ENCODE measurements around the gene C10orf90. TPM values are rescaled to one million over a fixed set of nuclear protein-coding genes. Genes with fewer than 3 reads are reported as not detected.
A peak's percentile ranks its signal among the peaks of the same experiment; 100 is the strongest.

Gene C10orf90
- total RNA-seq, 1 donor from 2014 or later = 0.41 TPM

DNA sequence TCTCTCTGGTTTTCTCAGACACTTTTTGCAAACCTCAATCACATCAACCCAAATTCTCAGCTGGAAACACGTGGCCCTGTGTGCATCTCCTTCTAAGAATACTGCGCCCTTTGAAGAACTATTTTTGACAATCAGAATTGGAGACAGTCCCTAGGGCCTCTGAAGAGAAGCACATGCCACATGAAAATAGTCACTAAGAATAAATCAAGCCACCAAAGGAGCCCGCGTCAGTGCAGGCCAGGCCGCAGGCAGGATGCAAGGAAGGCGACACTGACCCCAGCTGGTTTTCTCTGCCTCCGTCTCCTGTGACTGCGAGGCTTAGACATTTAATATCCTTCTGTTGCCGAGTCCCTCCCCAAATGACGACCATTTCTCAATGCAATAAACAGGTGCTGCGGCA is 194.2 kb downstream of the C10orf90 start:
- DNase-seq (ENCODE audit: low spot score in 2 of 2) (no peak), FAIRE-seq (no peak)

- DNase-seq (ENCODE audit: low spot score in 2 of 2) = no peak
- FAIRE-seq = no peak
Observed at GRCh38 chr10:126475074-126475691, 195.3 kb downstream of the C10orf90 start.

- FAIRE-seq (no peak), DNase-seq (ENCODE audit: low spot score in 2 of 2) (no peak)
Observed at GRCh38 chr10:126474031-126474430, 196.5 kb downstream of the C10orf90 start.

- no peak for DNase-seq (ENCODE audit: low spot score in 2 of 2)
- FAIRE-seq = no peak
Observed at GRCh38 chr10:126470991-126471390, 199.5 kb downstream of the C10orf90 start.

- no peak for FAIRE-seq
- no peak for DNase-seq (ENCODE audit: low spot score in 2 of 2)
Observed at GRCh38 chr10:126469692-126470091, 200.8 kb downstream of the C10orf90 start.

DNA sequence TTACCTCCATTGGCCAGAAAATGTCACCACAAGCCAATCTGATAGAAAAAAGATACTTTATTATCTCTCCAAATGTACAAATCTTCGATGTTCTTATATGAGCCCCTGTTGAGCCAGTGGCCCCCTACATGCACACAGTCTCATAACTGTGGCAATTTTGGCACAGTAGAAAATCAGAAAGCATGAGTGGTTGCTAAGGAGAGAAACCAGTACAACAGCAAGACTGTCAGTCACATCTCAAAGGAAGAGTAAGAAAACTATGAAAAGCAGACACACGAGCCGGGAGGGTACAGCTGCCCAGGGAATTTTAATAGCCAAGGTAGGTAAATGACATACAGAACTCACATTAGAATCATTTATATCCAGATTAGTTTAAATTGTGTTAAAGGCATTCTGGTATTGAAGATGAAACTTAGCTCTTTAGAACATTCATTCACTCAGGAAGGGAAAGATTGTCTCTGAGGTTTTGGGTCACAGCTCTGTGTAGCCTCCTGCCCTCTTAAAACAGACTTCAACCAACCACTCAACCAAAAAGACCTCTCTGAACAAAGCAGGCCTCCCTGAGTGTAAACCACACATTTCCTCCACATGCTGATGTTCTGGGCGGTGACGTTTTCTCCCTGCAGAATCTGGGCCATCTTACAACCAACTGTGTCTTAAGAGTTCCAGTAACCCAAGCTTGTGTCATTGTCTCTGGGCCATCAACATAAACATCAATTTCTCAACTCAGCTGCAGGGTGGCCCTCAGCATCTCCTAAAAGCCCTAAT is 201.4 kb downstream of the C10orf90 start:
- FAIRE-seq (no peak), DNase-seq (ENCODE audit: low spot score in 2 of 2) (no peak)

GRCh38 chr10:126468467-126468866 is 202.0 kb downstream of the C10orf90 start:
- DNase-seq (ENCODE audit: low spot score in 2 of 2) (no peak), FAIRE-seq (no peak)

- peak; percentile 33 to 40 for DNase-seq (ENCODE audit: low spot score in 2 of 2)
- FAIRE-seq = no peak
Observed at GRCh38 chr10:126465771-126466170, 204.7 kb downstream of the C10orf90 start.

DNA sequence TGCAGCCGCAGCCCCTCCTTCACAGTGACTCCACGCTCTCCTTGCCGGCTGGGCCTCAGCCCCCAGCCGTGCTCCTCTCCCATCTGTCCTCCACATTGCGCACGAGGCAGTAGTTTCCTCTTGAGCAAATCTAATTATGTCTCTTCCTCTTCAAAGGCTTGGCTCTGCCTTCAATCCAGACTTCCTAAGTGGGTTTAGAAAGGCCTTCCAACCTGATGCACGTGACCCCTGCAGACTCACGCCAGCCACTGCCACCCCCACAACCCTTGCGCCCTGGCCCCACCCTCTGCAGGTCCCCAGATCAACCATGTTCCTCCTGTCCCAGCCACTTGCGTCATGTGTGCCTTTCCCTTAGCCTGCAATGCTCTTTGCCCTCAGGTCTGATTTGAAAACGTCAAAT is 207.2 kb downstream of the C10orf90 start:
- FAIRE-seq (no peak), DNase-seq (ENCODE audit: low spot score in 2 of 2) (no peak)

DNA sequence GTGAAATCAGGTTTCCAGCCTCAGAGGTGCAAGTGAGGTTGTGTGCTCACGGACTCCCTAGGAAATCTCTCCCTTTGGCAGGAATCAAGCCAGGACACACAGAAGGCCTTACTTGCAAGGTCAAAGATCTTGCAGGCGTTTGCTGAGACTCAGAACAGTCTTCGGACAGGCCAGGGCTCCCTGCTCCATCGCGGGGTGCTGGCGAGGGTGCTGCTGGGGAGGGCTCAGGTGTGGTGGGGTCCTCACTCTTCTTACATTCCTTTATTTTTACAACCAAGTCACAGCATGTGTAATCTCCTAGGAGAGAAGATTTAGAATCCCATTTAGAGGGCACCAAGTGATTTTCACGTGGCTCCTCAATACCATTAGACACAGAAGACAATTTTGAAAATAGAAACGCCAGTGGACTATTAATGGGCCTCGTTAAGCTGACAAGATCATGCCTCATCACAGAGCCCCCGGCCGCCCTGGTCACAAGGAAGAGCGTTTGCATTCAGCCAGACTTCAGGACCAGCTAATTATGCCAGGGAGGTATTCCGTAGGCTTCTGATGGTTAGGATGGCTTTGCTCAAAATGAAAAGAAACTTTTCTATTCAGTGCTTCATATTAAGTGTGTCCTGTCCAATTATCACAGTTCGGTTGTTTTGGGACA is 209.1 kb downstream of the C10orf90 start:
- DNase-seq (ENCODE audit: low spot score in 2 of 2) (no peak), FAIRE-seq (no peak)

DNA sequence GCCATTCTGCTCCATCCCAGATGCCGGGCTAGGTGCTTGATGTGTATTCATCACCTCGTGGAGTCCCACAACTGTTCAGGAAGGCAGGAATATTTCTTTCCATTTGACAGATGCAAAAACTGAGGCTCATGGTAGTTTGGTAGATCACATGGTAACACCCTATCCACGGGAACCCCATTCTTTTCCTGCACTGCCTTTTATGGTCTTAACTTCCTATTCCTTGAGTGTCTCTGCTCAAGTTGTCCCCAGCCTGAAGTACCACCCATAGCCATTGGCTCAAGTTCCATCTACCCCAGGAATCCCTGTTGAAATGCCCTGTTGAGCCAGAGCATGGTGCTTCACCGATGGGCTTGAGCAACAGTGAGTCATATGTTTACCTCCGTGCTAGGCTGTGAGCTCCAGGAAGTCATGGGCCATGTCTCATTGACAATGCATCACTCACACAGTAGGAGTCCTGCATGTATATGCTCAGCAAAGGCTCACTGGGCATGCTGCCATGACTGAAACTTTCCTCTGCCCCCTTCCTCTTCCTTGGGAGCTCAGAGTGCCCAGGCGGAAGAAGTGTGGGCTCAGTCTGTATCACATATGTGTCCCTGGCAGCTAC is 210.5 kb downstream of the C10orf90 start:
- DNase-seq (ENCODE audit: low spot score in 2 of 2) (no peak), FAIRE-seq (no peak)

- DNase-seq (ENCODE audit: low spot score in 2 of 2) (no peak), FAIRE-seq (no peak)
Observed at GRCh38 chr10:126459032-126459831, 211.3 kb downstream of the C10orf90 start.

DNA sequence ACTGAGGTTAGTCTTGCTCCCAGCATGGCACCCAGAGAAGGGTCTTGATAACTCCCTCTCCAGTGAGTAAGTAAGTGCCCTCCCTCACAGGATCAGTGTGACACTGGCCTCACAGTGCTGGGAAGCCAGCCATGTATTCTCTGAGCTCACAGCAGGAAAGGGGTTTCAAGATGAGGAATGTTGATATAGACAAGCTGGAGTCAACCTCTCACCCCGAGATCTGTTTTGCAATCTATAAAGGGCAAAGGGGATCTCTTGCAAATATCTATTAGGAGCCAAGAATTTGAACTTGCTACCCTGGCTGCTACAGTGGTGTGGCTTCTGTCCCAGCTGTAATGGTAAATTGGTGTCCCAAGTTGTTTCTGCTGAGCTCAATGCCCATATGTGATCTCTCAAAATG is 212.0 kb downstream of the C10orf90 start:
- DNase-seq (ENCODE audit: low spot score in 2 of 2) = no peak
- FAIRE-seq = no peak

GRCh38 chr10:126456632-126457031 is 213.9 kb downstream of the C10orf90 start:
- DNase-seq (ENCODE audit: low spot score in 2 of 2) (no peak), FAIRE-seq (no peak)

DNA sequence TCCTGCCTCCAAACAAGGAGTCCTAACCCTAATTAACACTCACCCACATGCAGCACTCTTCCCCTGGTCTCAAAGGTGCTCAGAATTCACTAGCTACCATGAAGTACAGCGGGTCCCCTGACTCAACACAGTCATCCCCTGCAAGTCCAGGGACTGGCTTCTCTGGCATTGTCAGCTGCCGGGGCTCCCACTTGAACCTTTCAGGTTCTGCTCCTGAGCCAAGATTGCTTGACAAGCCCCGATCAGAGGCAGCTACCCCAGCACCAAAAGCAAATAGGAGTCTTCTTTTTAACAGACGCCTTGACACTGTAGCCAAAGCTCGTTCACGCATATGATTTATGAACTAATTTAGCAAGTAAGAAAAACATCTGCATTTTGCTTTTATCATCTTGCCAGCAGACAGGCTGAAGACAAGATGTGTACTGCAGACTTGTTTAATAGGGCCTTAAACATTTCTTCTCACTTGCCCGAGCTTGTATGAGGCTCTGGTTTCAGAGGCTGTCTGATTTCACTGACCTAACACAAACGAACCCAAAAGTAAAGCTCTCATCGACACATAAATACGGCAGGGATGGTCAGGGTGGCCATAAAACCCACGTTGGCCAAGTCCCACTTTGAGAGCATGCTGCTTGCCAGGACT is 214.6 kb downstream of the C10orf90 start:
- no peak for DNase-seq (ENCODE audit: low spot score in 2 of 2)
- no peak for FAIRE-seq

DNA sequence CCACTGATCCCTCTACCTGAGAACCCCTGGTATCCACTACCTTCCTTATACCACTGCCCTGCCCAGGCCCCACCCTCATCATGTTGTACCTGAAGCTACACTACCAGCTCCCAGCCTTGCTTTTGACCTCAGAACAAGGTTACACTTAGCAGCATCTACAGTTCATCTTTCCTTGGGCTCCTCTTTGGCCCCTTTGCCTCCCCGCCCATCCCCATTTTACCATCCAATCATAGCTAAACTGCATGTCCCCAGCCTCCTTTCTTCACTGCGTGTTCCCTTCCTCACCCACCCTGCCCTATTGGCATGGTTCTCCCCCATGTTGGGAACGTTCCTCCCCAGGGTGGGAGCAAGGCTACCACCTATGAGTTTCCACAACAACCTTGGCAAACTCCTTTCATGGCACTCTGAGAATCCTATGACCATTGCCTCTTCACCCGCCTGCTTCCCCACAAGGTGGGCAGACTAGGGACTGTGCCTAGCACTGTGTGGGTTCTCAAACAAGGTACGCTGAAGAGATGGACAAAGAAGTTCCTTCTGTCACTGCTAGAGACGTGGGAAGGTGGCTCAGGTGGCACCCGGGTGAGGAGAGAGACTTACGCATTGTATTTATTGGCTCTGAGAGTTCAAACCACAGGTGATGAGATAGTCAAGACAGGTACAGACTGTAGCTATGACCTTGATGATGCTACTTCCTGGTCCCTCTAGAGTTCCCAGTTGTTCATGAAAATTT is 215.3 kb downstream of the C10orf90 start:
- DNase-seq (ENCODE audit: low spot score in 2 of 2) (no peak), FAIRE-seq (no peak)

- no peak for FAIRE-seq
- no peak for DNase-seq (ENCODE audit: low spot score in 2 of 2)
Observed at GRCh38 chr10:126454045-126454751, 216.3 kb downstream of the C10orf90 start.

DNA sequence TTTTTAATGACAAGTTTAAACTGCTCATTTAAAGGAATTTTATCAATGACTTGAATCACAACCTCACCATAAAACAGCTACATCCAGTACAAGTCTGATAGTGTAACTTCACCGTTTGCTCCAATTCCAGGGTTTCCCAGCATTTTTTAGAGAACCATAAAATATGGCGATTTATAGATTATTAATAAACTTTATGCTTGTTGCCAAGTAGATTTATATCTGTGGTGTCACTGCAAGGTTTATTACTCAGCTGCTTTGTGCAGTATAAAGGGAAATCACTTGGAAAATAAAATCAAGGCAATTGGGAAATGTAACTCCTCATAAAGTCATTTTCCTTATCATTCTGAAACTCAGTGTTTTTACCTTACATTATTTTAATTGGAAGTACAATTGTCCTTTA is 218.2 kb downstream of the C10orf90 start:
- DNase-seq (ENCODE audit: low spot score in 2 of 2) (no peak), FAIRE-seq (no peak)

GRCh38 chr10:126448091-126448490 is 222.4 kb downstream of the C10orf90 start:
- no peak for DNase-seq (ENCODE audit: low spot score in 2 of 2)

More at GRCh38 chr10:126448091-126448490, 222.4 kb downstream of the C10orf90 start:
- no peak for FAIRE-seq
